HepG2 (cell line): ENCODE results near the gene MRPS7. TPM values are rescaled to one million over a fixed set of nuclear protein-coding genes. Genes with fewer than 3 reads are reported as not detected.

Experiments used
- DZIP1 ChIP-seq: sonication (generic); formaldehyde crosslinking; IDR thresholded peaks from 2 replicates; pipeline ENCODE4 v1.5.0; 2020; ENCODE audit warnings: mild to moderate bottlenecking, missing genetic modification reagents
- EEA1 ChIP-seq: sonication (generic); formaldehyde crosslinking; IDR thresholded peaks from 2 replicates; pipeline ENCODE4 v1.5.1; 2020; ENCODE audit warnings: mild to moderate bottlenecking, missing genetic modification reagents, borderline replicate concordance
- FOXO1 ChIP-seq: sonication (generic); formaldehyde crosslinking; IDR thresholded peaks from 2 replicates; pipeline ENCODE4 v1.4.0; 2020; ENCODE audit warnings: missing genetic modification reagents
- HMGA1 ChIP-seq: sonication (generic); formaldehyde crosslinking; conservative IDR thresholded peaks from 2 replicates; pipeline ENCODE4 v1.4.0; 2020; ENCODE audit warnings: missing genetic modification reagents
- KDM5B ChIP-seq: sonication (generic); formaldehyde crosslinking; IDR thresholded peaks from 2 replicates; pipeline ENCODE4 v1.4.0; 2020; ENCODE audit warnings: missing genetic modification reagents, mild to moderate bottlenecking, borderline replicate concordance
- NBN ChIP-seq: fragments of 450-650 bp; conservative IDR thresholded peaks from 2 replicates; pipeline ENCODE4 v1.6.1; 2017
- PAWR ChIP-seq: sonication (generic); formaldehyde crosslinking; IDR thresholded peaks from 2 replicates; pipeline ENCODE4 v1.4.0; 2020; ENCODE audit warnings: missing genetic modification reagents, mild to moderate bottlenecking, borderline replicate concordance
- PLSCR1 ChIP-seq: sonication (generic); formaldehyde crosslinking; IDR thresholded peaks from 2 replicates; pipeline ENCODE4 v1.5.0; 2020; ENCODE audit warnings: missing genetic modification reagents, mild to moderate bottlenecking, borderline replicate concordance
- RARA ChIP-seq: IDR thresholded peaks from 2 replicates; pipeline ENCODE4 v1.6.1; 2016; ENCODE audit warnings: missing genetic modification reagents, missing compliant biosample characterization
- SALL2 ChIP-seq: sonication (generic); formaldehyde crosslinking; IDR thresholded peaks from 2 replicates; pipeline ENCODE4 v1.8.1; 2023; ENCODE audit warnings: mild to moderate bottlenecking, missing genetic modification reagents, inconsistent platforms
- SMARCC2 ChIP-seq: fragments of 450-650 bp; IDR thresholded peaks from 2 replicates; pipeline ENCODE4 v1.6.1; 2017; ENCODE audit warnings: antibody characterized with exemption, mild to moderate bottlenecking
- SSRP1 ChIP-seq: IDR thresholded peaks from 2 replicates; pipeline ENCODE4 v1.6.1; 2016; ENCODE audit warnings: control low read depth
- TFAP4 ChIP-seq: sonication (generic); IDR thresholded peaks from 2 replicates; pipeline ENCODE4 v1.6.1; 2016; ENCODE audit warnings: low read depth, borderline replicate concordance
- XRCC5 ChIP-seq: fragments of 200-400 bp; formaldehyde crosslinking; optimal IDR thresholded peaks from 2 replicates; pipeline ENCODE3; 2017; ENCODE audit warnings: mild to moderate bottlenecking, low read length
- ZBTB10 ChIP-seq: sonication (generic); formaldehyde crosslinking; IDR thresholded peaks from 2 replicates; pipeline ENCODE4 v1.4.0; 2020; ENCODE audit warnings: missing genetic modification reagents, borderline replicate concordance
- ZBTB42 ChIP-seq: sonication (generic); formaldehyde crosslinking; IDR thresholded peaks from 2 replicates; pipeline ENCODE4 v1.5.0; 2020; ENCODE audit warnings: mild to moderate bottlenecking, missing genetic modification reagents
- ZNF234 ChIP-seq: sonication (generic); formaldehyde crosslinking; conservative IDR thresholded peaks from 2 replicates; pipeline ENCODE4 v1.5.1; 2020; ENCODE audit warnings: mild to moderate bottlenecking, missing genetic modification reagents
- ZNF512 ChIP-seq: sonication (generic); formaldehyde crosslinking; IDR thresholded peaks from 2 replicates; pipeline ENCODE4 v1.4.0; 2020; ENCODE audit warnings: mild to moderate bottlenecking, missing genetic modification reagents
- ZNF747 ChIP-seq: sonication (generic); formaldehyde crosslinking; IDR thresholded peaks from 2 replicates; pipeline ENCODE4 v1.8.1; 2023; ENCODE audit warnings: missing genetic modification reagents, mild to moderate bottlenecking, borderline replicate concordance
- ZNF780A ChIP-seq: sonication (generic); formaldehyde crosslinking; IDR thresholded peaks from 2 replicates; pipeline ENCODE4 v1.8.0; 2022; ENCODE audit warnings: mild to moderate bottlenecking, missing genetic modification reagents, moderate library complexity
- ZNF879 ChIP-seq: sonication (generic); formaldehyde crosslinking; IDR thresholded peaks from 2 replicates; pipeline ENCODE4 v1.8.1; 2023; ENCODE audit warnings: missing genetic modification reagents
- polyA plus RNA-seq, 8 experiments: library from polyadenylated mRNA; depleted of rRNA in 3 of 8; stranded (reverse) in 7 of 8; unstranded in 1 of 8; fragments of >200 nt; fragmentation: Illumina TruSeq in 4 of 8; extraction: Trizol in 4 of 8; gene quantifications; 2 replicates each; pipeline versions ENCODE4 v1.2.1 to v1.2.3, GENCODE V29; 2011 to 2016; ENCODE audit warnings: low read depth in 4 of 8, missing spikeins in 1 of 8, mixed read lengths in 1 of 8; ENCODE audit not compliant: insufficient read depth in 1 of 8
- total RNA-seq, 5 experiments: library from RNA; depleted of rRNA; stranded (reverse); fragments of >200 nt; fragmentation: Illumina TruSeq; extraction: Trizol; gene quantifications; 2 replicates each; pipeline ENCODE4 v1.2.3, GENCODE V29; 2016; ENCODE audit warnings: low read depth in 1 of 5

Gene MRPS7
- total and polyA plus RNA-seq, 2 of the 13 experiments (the other 11 are each of a cell fraction or from before 2014, with no cell fraction given), result 97.0 to 162 TPM

- TF ChIP-seq ZNF512 (CRISPR knock-in tag) (no peak), FOXO1 (CRISPR knock-in tag) (no peak), ZNF747 (CRISPR knock-in tag) (peak; percentile 82), KDM5B (peak; percentile 70; the same call in 1 of the 2 replicates), NBN (no peak), SSRP1 (CRISPR knock-in tag) (peak; percentile 84), ZBTB42 (CRISPR knock-in tag) (0 out of 2 replicates have a peak, but pooled peaks have one; percentile 55), DZIP1 (CRISPR knock-in tag) (peak; percentile 19; the same call in 1 of the 2 replicates), HMGA1 (CRISPR knock-in tag) (no peak), SALL2 (CRISPR knock-in tag) (no peak), ZNF234 (peak; percentile 29; the same call in 1 of the 2 replicates), ZNF879 (0 out of 2 replicates have a peak, but pooled peaks have one; percentile 88), EEA1 (CRISPR knock-in tag) (peak; percentile 54; the same call in 1 of the 2 replicates), ZBTB10 (CRISPR knock-in tag) (no peak), RARA (CRISPR knock-in tag) (peak; percentile 5; the same call in 1 of the 2 replicates), XRCC5 (peak; percentile 77), PAWR (CRISPR knock-in tag) (0 out of 2 replicates have a peak, but pooled peaks have one; percentile 23), PLSCR1 (CRISPR knock-in tag) (no peak), SMARCC2 (no peak), ZNF780A (CRISPR knock-in tag) (no peak), TFAP4 (peak; percentile 44; the same call in 1 of the 2 replicates)
These were observed 8.7 kb downstream of the MRPS7 start (continued) for GRCh38 chr17:75270218-75270965.
